ENCODE results near the gene KIRREL3. TPM values are rescaled to one million over a fixed set of nuclear protein-coding genes. Genes with fewer than 3 reads are reported as not detected.

Gene KIRREL3
- total and polyA plus RNA-seq, 8 donors, result 0.06 to 1.1 (median 0.26) TPM; not detected in 2

DNA sequence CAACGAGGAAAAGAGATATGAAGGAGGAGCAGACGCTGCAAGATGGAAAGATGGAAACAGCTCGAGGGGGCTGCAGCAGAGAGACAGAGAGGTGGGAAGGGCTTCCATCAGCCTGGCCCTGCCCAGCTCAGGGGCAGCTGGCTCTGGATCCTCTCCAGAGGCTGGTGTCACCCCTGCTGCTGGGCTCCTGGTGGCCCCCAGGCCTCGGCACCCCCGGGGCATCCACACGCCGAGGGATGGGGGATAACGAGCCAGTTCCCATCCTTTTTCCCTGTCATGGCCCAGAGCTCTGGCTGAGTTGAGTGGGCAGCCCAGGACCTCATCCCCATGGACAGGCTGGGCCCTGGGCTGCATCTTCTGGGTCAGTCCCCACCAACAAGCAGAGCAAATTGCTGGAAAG, 542.8 kb downstream of the KIRREL3 start:
- no peak overlapping the region for H3K27ac ChIP-seq
- FAIRE-seq (no peak), ATAC-seq (no peak), DNase-seq (no peak)
- no peaks in the 10 kb centered on the region for H3K36me3 ChIP-seq
- no peak overlapping the region for H3K4me3 ChIP-seq
- no peaks in the 10 kb centered on the region for H3K9me3 ChIP-seq
- intact Hi-C loops (cut with DNase I), result no loop called here
- 73 to 83% methylated on average over 8 of the region's 8 CpGs for WGBS, 2 donors
- H3K4me1 ChIP-seq, result no peaks in the 10 kb centered on the region
- H3K27me3 ChIP-seq, result no peaks in the 10 kb centered on the region
- TF ChIP-seq, protein P1, sequence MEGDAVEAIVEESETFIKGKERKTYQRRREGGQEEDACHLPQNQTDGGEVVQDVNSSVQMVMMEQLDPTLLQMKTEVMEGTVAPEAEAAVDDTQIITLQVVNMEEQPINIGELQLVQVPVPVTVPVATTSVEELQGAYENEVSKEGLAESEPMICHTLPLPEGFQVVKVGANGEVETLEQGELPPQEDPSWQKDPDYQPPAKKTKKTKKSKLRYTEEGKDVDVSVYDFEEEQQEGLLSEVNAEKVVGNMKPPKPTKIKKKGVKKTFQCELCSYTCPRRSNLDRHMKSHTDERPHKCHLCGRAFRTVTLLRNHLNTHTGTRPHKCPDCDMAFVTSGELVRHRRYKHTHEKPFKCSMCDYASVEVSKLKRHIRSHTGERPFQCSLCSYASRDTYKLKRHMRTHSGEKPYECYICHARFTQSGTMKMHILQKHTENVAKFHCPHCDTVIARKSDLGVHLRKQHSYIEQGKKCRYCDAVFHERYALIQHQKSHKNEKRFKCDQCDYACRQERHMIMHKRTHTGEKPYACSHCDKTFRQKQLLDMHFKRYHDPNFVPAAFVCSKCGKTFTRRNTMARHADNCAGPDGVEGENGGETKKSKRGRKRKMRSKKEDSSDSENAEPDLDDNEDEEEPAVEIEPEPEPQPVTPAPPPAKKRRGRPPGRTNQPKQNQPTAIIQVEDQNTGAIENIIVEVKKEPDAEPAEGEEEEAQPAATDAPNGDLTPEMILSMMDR (IDR thresholded peaks at IDR 0.05), result no peak

DNA sequence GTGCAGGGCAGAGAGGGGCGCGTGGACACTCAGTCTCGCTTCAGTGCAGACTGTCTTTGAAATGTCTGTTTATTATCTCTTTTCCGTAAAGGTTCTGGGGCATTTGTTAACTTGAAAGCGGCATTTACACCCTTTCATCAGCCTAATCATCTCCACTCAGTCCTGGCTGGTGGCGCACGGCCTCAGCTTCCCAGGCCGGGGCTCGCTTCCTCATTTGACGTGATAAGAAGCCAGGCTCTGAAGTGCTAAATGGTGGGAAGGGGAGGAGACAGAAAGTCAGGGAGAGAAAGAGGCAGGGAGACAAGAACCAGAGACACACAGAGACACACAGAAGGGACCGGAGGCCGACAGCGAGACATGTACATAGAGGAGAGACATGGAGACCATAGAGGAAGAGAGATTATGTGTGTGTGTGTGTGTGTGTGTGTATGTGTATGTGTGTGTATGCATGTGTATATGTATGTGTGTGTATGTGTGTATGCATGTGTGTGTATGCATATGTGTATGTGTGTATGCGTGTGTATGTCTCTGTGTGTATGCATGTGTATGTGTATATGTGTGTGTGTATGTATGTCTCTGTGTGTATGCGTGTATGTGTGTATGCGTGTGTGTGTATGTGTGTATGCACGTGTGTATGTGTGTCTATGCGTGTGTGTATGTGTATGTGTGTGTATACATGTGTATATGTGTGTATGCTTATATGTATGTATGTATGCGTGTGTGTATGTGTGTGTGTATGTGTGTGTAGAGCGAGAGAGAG, 543.6 kb downstream of the KIRREL3 start:
- WGBS, 2 donors, result 76 to 83% methylated on average over 20 of the region's 20 CpGs
- no peak overlapping the region for H3K27ac ChIP-seq
- intact Hi-C loops (cut with DNase I), result no loop called here
- ATAC-seq (no peak), DNase-seq (no peak), FAIRE-seq (no peak)
- H3K9me3 ChIP-seq, result no peaks in the 10 kb centered on the region
- no peaks in the 10 kb centered on the region for H3K36me3 ChIP-seq
- TF ChIP-seq, protein P1 (IDR thresholded peaks at IDR 0.05), result no peak
- no peaks in the 10 kb centered on the region for H3K4me1 ChIP-seq
- peaks cover 0 to 4% (median 0%) of the 10 kb centered on the region in 4 donors for H3K27me3 ChIP-seq
- H3K4me3 ChIP-seq, result no peak overlapping the region

DNA sequence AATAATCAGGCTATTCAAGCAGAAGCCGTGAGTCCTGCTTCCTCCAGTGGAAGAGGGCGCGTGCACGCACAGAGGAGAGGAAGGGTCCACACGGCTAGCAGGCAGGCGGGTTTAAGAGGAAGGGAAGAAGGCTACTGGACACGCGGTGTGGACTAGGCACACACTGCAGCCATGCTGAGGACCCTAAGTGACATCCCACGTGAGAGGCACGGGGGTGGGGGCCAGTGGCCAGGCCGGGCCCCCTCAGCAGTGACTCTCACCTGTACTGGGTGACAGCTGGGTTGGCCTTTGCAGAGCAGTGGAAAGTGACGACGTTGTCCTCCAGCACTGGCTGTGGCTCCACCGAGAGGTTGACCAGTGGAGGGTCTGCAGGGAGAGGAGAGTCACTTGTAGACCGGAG, 544.5 kb downstream of the KIRREL3 start:
- no peaks in the 10 kb centered on the region for H3K4me1 ChIP-seq
- no peak overlapping the region for H3K27ac ChIP-seq
- TF ChIP-seq, protein P1 (IDR thresholded peaks at IDR 0.05), result no peak
- H3K36me3 ChIP-seq, result no peaks in the 10 kb centered on the region
- intact Hi-C loops (cut with DNase I), result no loop called here
- H3K4me3 ChIP-seq, result no peak overlapping the region
- 81 to 83% methylated on average over 15 of the region's 15 CpGs for WGBS, 2 donors
- H3K27me3 ChIP-seq, result peaks cover 0 to 4% (median 0%) of the 10 kb centered on the region in 4 donors
- ATAC-seq, result no peak
- H3K9me3 ChIP-seq, result no peaks in the 10 kb centered on the region
- FAIRE-seq, result no peak
- no peak for DNase-seq

DNA sequence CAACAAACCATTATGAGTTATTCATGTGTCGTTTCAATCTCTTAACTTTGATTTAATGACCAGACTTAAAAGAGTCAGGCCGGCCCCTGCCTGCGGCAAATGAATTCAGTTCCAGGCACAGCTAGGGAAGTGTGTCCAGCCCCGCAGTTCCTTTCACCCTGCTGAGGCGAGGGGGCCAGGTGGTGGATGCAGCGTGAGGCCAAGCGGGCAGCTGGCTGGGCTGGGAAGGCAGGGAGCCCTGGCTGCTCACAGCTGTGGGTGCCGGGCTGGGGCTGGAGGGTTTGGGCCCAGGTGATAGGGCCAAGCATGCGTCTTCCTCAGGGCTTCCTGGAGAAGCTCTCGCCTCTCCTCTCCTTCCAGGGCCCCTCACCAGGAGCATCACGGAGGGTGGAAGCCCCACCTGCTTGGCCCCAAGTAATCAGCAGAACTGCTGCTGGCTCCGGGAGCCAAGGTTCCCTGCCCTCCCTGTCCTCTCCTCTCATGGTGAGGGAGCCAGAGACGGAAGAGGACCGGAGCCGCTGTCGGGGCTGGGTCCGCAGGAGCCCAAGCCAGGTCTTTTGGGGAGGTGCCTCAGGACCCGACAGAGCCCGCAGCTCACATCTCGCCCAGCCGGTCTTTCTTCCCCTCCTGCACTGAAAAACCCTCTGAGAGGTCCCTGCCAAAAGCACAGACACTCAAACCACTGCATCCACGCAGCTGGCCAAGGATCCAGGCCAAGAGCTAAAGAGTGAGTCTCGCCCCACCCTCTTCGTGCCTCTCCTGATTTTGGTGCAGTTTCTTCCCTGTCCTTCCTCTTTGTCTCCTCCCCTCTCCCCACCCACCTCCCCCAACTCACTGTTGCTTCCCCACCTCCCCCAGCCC, 548.1 kb downstream of the KIRREL3 start:
- ATAC-seq (no peak), FAIRE-seq (no peak), DNase-seq (no peak)
- TF ChIP-seq, protein P1 (IDR thresholded peaks at IDR 0.05), result no peak
- no peaks in the 10 kb centered on the region for H3K4me1 ChIP-seq
- WGBS, 2 donors, result 26 to 29% methylated on average over 19 to 24 of the region's 24 CpGs
- H3K9me3 ChIP-seq, result no peaks in the 10 kb centered on the region
- H3K27ac ChIP-seq, result no peak overlapping the region
- no peak overlapping the region for H3K4me3 ChIP-seq
- intact Hi-C loops (cut with DNase I), result no loop called here
- peaks cover 0 to 4% (median 0%) of the 10 kb centered on the region in 4 donors for H3K27me3 ChIP-seq
- no peaks in the 10 kb centered on the region for H3K36me3 ChIP-seq

All from pancreas (tissue), 10 donors.